Activated naive CD4-positive, alpha-beta T cell treated with anti-CD3 and anti-CD28 coated beads for 36 hours (primary cell): Measurements from ENCODE around the gene VWF. TPM values are rescaled to one million over a fixed set of nuclear protein-coding genes. Genes with fewer than 3 reads are reported as not detected.
A peak's percentile ranks its signal among the peaks of the same experiment; 100 is the strongest.
"Not testable (repeated sequence)": the region's sequence is repeated elsewhere in the genome, so short reads cannot be mapped to it uniquely, and the experiment has no call there.

Experiments
- CTCF ChIA-PET: fragments of 350-600 bp; sonication (Branson Sonifier 250); formaldehyde crosslinking; loops from one replicate; lab custom pipeline; 2021; ENCODE audit warnings: antibody characterized with exemption; lab: Charles Lee
- DNase-seq: peaks from one replicate; pipeline ENCODE4 v3.0.0-alpha.2; 2020
- H3K27ac Mint-ChIP-seq: one replicate; pipeline ENCODE4 v1.8.0; 2021; ENCODE audit warnings: mild to moderate bottlenecking, mixed read lengths
- H3K27me3 Mint-ChIP-seq: one replicate; pipeline ENCODE4 v1.8.0; 2021; ENCODE audit warnings: low read depth, mixed read lengths
- H3K36me3 Mint-ChIP-seq: one replicate; pipeline ENCODE4 v1.8.0; 2021; ENCODE audit warnings: low read depth, mixed read lengths
- H3K4me1 Mint-ChIP-seq: one replicate; pipeline ENCODE4 v1.8.0; 2021; ENCODE audit warnings: low read depth, mixed read lengths
- H3K4me3 Mint-ChIP-seq: one replicate; pipeline ENCODE4 v1.8.0; 2021; ENCODE audit warnings: mild to moderate bottlenecking, moderate library complexity, mixed read lengths
- H3K9me3 Mint-ChIP-seq: one replicate; pipeline ENCODE4 v1.8.0; 2021; ENCODE audit warnings: mixed read lengths
- intact Hi-C: fragments of 100-400 bp; cut with micrococcal nuclease; formaldehyde crosslinking; loops from one replicate; pipeline ENCODE4 v1.15.1; 2023
- total RNA-seq, 2 experiments: library from RNA; stranded (reverse); gene quantifications; one replicate each; pipeline ENCODE4 v1.2.3, GENCODE V29; 2021

Gene VWF
- total RNA-seq, 2 experiments from 2014 or later: not detected

DNA sequence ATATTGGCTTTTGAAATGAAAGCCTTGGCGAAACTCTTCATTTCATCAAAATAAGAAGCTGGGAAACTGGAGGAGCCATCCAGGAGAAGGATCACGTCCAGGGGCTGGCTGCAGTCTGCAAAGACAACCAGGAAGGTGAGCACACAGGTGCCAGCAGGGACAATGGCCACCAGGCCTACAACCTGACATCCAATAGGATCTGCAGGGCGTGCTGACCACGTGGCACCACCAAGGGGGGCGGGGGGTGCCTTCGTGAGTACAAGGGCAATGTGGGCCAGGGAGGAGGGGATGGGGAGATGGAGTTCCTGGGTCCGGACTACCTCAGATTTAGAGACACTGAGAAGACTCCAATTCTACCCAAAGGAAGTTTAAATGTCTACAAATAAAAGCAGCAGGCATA, 107.7 kb downstream of the VWF start:
- CTCF ChIA-PET: interaction anchor here (2.3 kb wide), 1 partner anchor 21 kb away, joined by 6 read pairs; no protein-coding TSS in a partner anchor
- no peaks in the 10 kb centered on the region for H3K4me1 Mint-ChIP-seq
- H3K27me3 Mint-ChIP-seq: no peaks in the 10 kb centered on the region
- no peak for DNase-seq
- no peak overlapping the region for H3K4me3 Mint-ChIP-seq
- no peak overlapping the region for H3K27ac Mint-ChIP-seq
- H3K36me3 Mint-ChIP-seq: no peaks in the 10 kb centered on the region
- intact Hi-C loops: no loop called here
- no peaks in the 10 kb centered on the region for H3K9me3 Mint-ChIP-seq

DNA sequence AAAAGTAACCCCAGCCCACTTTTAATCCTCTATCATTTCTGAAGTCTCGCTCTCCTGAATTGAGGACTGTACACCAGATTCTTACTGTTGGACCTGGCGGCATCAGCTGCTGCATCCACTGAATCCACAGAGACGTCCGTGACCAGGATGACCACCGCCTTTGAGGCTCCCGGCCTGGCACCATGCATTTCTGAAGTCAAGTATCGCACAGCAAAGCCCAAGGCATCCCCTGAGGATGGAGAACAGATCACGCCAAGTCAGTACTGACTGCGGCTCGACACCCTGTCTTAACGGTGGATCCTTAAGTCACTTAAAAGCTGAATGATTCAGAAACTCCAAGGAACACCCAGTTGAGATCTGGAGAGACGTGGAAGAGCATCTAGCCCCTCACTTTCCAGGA, 108.5 kb downstream of the VWF start:
- DNase-seq, intact Hi-C loops, H3K4me1 Mint-ChIP-seq, H3K36me3 Mint-ChIP-seq, H3K27ac Mint-ChIP-seq, H3K27me3 Mint-ChIP-seq, H3K9me3 Mint-ChIP-seq, H3K4me3 Mint-ChIP-seq: not testable (repeated sequence)
- CTCF ChIA-PET: interaction anchor here (2.3 kb wide), 1 partner anchor 22 kb away, joined by 6 read pairs; no protein-coding TSS in a partner anchor

DNA sequence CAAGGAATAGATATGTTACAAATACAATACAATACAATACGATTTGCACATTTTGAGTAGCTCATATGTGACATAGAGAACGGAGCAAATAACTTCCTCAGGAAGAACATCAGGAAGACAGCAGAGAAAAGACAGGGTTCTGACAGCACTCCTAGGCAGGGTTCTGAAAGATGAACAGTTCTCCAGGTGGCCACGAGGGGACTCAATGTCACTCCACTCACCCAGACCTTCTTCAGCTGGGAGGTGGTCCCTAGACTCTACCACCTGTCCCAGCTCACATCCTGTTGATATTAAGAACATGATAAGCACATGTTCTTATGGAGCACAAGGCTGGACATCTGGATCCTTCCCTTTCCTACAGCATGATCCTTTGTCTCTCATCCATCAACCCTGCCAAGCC, 109.2 kb downstream of the VWF start:
- intact Hi-C loops: not testable (repeated sequence)

DNA sequence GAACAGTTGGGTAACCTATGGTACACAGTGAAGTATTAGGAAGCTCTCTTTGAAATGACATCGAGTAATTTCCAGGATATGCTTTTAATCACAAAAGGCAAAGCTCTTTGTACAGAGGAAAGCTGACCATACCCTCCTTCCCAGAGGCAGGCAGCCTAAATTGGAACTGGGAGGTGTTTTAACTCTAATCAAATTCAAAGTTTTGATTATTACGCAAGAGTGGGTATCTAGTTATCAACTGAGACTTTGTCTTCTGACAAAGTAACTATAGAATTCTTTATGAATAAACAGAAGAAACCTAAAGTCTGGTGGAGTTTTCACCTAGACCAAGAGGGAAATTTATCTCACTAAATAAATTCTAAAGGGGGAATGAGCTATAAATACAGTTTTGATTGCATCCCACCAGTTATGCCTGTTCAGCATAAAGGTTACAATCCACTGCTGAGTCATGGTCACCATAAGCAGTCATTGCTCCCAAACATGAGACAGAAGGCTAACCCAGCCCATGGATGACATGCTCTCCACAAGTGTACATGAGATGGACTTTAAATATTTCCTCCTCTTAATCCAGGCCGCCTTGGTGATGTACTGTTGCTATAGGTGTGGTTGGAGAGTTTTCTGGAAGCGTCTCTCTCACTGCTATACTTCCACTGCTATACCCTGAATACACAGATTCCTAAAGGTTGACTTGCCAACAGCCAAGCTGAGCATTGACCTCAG, 113.7 kb downstream of the VWF start:
- H3K4me3 Mint-ChIP-seq, H3K27ac Mint-ChIP-seq, intact Hi-C loops, H3K36me3 Mint-ChIP-seq, H3K27me3 Mint-ChIP-seq, H3K9me3 Mint-ChIP-seq, DNase-seq, CTCF ChIA-PET, H3K4me1 Mint-ChIP-seq: not testable (repeated sequence)

More for the DNA sequence above, 109.2 kb downstream of the VWF start:
- H3K4me3 Mint-ChIP-seq, H3K4me1 Mint-ChIP-seq, DNase-seq, H3K27ac Mint-ChIP-seq, H3K9me3 Mint-ChIP-seq, H3K27me3 Mint-ChIP-seq, H3K36me3 Mint-ChIP-seq: not testable (repeated sequence)
- CTCF ChIA-PET: interaction anchor here (2.3 kb wide), 1 partner anchor 22 kb away, joined by 6 read pairs; no protein-coding TSS in a partner anchor

DNA sequence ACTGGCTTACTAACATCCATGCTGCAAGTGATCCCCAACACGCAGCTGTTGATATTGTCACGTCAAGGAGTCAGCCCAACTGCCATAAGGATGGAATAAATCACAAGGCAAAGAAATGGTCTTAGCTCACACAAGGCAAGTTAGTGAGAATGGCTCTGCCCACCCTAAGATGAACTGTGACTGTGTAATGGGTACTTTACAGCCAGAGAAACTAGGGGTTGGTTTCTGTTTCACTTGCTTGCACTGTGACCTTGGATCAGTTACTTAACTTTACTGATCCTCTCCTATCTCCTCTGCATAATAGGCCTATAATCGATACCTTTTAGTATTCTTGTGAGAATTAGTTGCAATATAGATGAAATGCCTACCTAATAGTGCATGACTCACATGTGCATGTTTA, 127.2 kb downstream of the VWF start:
- no peaks in the 10 kb centered on the region for H3K4me1 Mint-ChIP-seq
- DNase-seq: no peak
- no peak overlapping the region for H3K4me3 Mint-ChIP-seq
- H3K9me3 Mint-ChIP-seq: no peaks in the 10 kb centered on the region
- intact Hi-C loops: no loop called here
- H3K36me3 Mint-ChIP-seq: no peaks in the 10 kb centered on the region
- no peak overlapping the region for H3K27ac Mint-ChIP-seq
- peaks cover 14% of the 10 kb centered on the region for H3K27me3 Mint-ChIP-seq
- CTCF ChIA-PET: interaction anchor here (0.7 to 1.4 kb wide), 3 partner anchors 9 to 282 kb away, joined by 3 to 7 read pairs (median 3); no protein-coding TSS in a partner anchor

DNA sequence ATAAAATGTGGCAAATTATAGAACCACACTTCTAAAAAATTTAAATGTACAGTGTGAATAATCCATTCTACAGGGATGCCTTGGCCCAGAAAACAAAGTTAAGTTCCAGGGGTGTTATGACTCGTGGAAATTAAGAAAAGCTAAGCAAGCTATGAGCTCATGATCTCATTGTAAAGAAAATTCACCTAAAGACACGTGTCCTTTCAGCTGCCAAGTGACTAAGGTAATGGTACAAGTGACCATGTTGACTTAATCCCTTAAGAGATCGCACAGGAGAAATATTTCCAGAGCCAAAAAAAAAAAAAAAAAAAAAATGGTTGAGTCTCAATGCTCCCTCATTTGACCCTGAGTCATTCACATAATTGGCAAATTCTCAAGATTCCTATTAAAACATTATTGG, 128.0 kb downstream of the VWF start:
- Mint-ChIP-seq H3K36me3 (no peaks in the 10 kb centered on the region), H3K4me3 (no peak overlapping the region), H3K27ac (no peak overlapping the region), H3K27me3 (peaks cover 14% of the 10 kb centered on the region), H3K4me1 (no peaks in the 10 kb centered on the region), H3K9me3 (no peaks in the 10 kb centered on the region)
- DNase-seq: no peak
- intact Hi-C loops: no loop called here
- CTCF ChIA-PET: interaction anchor here (0.7 to 1.4 kb wide), 2 partner anchors 41 to 282 kb away, joined by 3 to 7 read pairs; no protein-coding TSS in a partner anchor

DNA sequence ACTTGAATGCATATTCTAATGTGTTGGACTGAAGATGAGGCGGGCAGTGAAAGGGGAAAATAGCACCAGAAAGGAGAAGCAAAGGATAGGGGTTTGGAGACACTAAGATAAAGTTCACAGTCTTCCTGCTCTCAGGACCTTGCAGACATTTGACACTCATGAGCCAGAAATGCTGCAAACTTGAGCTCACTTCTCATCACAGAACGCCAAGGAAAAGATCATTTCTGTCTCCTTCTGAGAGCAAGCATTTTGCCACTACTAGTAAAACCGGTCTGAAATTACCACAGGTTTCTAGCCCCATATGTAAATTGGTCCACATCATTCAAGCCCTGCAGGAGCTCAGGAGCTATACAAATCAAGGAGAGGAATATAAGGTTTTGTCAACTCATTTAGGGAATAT, 134.8 kb downstream of the VWF start:
- CTCF ChIA-PET: interaction anchor here (0.7 to 6.6 kb wide), 17 partner anchors 10 to 296 kb away, joined by 3 to 197 read pairs (median 4); no protein-coding TSS in a partner anchor
- intact Hi-C loops: loop anchor here (5.0 kb wide), 1 partner anchor 208 kb away; no protein-coding TSS in a partner anchor

DNA sequence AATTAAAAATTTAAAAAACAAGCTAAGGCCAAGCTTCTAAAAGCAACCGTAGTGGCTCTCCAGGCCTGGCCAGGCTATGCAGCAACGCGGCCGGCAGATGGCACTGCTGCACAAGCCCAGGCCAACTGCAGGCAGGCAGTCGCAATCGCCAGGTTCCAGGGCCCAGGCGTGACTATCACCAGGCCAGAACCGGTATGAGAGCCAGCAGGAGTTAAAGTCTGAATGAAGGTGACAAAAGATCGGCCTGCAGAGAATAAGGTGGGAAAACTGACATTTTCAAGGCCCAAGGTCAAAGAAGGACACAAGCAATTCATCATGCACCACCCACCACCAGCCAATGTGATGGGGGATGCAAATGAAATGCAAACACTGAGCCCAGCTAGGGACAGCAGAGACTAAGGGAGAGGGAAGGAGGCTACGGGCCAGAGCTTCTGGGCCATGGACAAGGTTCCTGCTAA, 135.8 kb downstream of the VWF start:
- H3K9me3 Mint-ChIP-seq: no peaks in the 10 kb centered on the region
- peak; percentile 79 for DNase-seq
- intact Hi-C loops: loop anchor here (1.0 to 5.0 kb wide), 3 partner anchors 52 to 297 kb away; no protein-coding TSS in a partner anchor
- H3K4me1 Mint-ChIP-seq: no peaks in the 10 kb centered on the region
- H3K36me3 Mint-ChIP-seq: no peaks in the 10 kb centered on the region
- H3K4me3 Mint-ChIP-seq: no peak overlapping the region
- H3K27ac Mint-ChIP-seq: no peak overlapping the region
- CTCF ChIA-PET: interaction anchor here (0.6 to 6.6 kb wide), 30 partner anchors 8 to 297 kb away, joined by 3 to 197 read pairs (median 4); no protein-coding TSS in a partner anchor
- no peaks in the 10 kb centered on the region for H3K27me3 Mint-ChIP-seq

More for the DNA sequence above, 134.8 kb downstream of the VWF start:
- DNase-seq: no peak
- Mint-ChIP-seq H3K4me1 (no peaks in the 10 kb centered on the region), H3K36me3 (no peaks in the 10 kb centered on the region), H3K27ac (no peak overlapping the region), H3K9me3 (no peaks in the 10 kb centered on the region), H3K4me3 (no peak overlapping the region), H3K27me3 (no peaks in the 10 kb centered on the region)

DNA sequence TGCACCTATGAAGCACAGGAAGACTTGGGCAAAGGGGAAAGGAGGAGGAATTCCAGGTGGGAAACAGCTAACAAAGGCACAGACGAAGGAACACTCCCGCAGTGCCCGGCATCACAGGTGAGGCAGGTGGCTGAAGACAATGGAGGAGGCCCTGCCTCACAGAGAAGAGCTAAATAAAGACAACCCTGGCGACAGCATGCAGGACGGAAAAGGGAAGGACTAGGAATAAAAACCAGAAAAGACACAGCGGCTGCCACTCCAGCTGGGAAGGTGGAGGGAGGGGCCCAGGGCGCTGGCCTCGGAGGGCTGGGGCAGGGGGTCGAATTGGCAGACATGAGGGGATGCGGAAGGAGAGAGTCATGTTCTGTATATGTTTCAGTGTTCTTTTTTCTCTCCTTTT, 136.4 kb downstream of the VWF start:
- Mint-ChIP-seq H3K4me1 (no peaks in the 10 kb centered on the region), H3K36me3 (no peaks in the 10 kb centered on the region), H3K9me3 (no peaks in the 10 kb centered on the region), H3K4me3 (no peak overlapping the region), H3K27ac (no peak overlapping the region), H3K27me3 (no peaks in the 10 kb centered on the region)
- CTCF ChIA-PET: interaction anchor here (0.6 to 6.6 kb wide), 27 partner anchors 8 to 298 kb away, joined by 3 to 197 read pairs (median 4); no protein-coding TSS in a partner anchor
- DNase-seq: no peak
- intact Hi-C loops: loop anchor here (1.0 to 5.0 kb wide), 3 partner anchors 52 to 297 kb away; no protein-coding TSS in a partner anchor

DNA sequence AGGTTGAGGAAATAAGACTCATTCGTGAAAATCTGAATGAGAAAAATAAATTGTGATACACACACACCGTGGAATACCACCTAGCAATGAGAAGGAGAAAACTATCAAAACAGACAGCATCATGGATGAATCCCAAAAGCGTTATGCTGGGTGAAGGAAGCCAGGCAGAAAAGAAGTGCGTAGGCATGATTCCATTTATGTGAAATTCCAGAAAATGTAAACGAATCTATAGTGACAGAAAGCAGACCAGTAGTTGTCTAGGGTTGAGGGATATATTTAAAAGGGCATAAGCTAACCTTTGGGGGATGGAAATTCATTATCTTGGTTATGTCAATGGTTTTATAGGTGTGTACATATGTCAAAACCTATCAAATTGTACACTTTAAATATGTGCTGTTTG, 136.9 kb downstream of the VWF start:
- no peak for DNase-seq
- Mint-ChIP-seq H3K27me3 (no peaks in the 10 kb centered on the region), H3K4me3 (no peak overlapping the region), H3K9me3 (no peaks in the 10 kb centered on the region), H3K4me1 (no peaks in the 10 kb centered on the region), H3K36me3 (no peaks in the 10 kb centered on the region), H3K27ac (no peak overlapping the region)
- CTCF ChIA-PET: interaction anchor here (0.7 to 6.6 kb wide), 16 partner anchors 8 to 298 kb away, joined by 3 to 197 read pairs (median 6); no protein-coding TSS in a partner anchor
- intact Hi-C loops: loop anchor here (5.0 kb wide), 1 partner anchor 210 kb away; no protein-coding TSS in a partner anchor

DNA sequence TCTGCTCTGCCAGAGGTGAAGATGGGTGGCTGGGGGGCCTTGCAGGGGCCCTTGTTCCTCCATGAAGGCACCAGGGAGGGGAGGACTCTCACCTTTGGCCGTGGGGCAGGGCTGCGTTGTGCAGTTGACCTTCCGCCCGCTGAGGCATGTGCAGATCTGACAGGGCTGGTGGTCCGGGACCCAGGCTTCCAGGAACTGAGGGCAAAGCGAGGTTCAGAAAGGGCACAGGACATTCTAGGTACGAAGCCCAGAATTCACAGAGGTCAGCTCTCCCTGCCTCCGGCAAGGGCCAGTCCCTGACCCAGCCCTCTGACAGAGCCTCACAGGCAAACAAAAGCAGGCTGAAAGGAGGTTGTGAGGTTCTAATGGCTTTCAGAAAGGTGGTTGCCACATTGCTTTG, 139.0 kb downstream of the VWF start:
- CTCF ChIA-PET: no interaction called here
- H3K27ac Mint-ChIP-seq: no peak overlapping the region
- H3K4me3 Mint-ChIP-seq: no peak overlapping the region
- H3K36me3 Mint-ChIP-seq: no peaks in the 10 kb centered on the region
- intact Hi-C loops: loop anchor here (5.0 kb wide), 1 partner anchor 212 kb away; no protein-coding TSS in a partner anchor
- no peaks in the 10 kb centered on the region for H3K9me3 Mint-ChIP-seq
- H3K27me3 Mint-ChIP-seq: no peaks in the 10 kb centered on the region
- DNase-seq: no peak
- no peaks in the 10 kb centered on the region for H3K4me1 Mint-ChIP-seq

DNA sequence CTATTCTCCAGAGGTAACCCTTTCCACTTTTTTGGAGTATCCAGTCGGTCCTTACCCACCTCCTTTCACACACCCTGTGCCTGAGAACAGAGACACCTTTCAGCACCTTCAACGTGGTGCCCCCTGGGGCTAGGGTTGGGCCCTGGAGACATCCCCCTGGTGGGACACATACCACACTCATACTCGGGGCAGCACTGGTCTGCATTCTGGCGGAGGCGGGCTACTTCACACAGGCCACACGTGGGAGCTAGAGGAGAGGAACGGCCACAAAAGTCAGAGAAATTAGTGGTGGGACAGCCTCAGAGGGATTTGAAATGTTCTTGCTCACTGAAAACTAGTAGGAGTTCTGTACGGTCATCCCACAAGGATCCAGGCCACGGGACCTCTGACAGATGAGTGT, 139.6 kb downstream of the VWF start:
- Mint-ChIP-seq H3K4me3 (no peak overlapping the region), H3K36me3 (no peaks in the 10 kb centered on the region), H3K4me1 (no peaks in the 10 kb centered on the region), H3K27ac (no peak overlapping the region), H3K9me3 (no peaks in the 10 kb centered on the region), H3K27me3 (no peaks in the 10 kb centered on the region)
- intact Hi-C loops: loop anchor here (5.0 kb wide), 1 partner anchor 212 kb away; no protein-coding TSS in a partner anchor
- CTCF ChIA-PET: no interaction called here
- no peak for DNase-seq
